H1 (cell line): ENCODE results near the gene TK2. TPM values are rescaled to one million over a fixed set of nuclear protein-coding genes. Genes with fewer than 3 reads are reported as not detected.

ENCODE experiments used
- CTCF ChIA-PET: fragments of 300-600 bp; sonication (Branson Sonifier 250); formaldehyde crosslinking; loops from one replicate; lab custom pipeline; 2021; ENCODE audit not compliant: partially characterized antibody; lab: Charles Lee
- POLR2A ChIA-PET: fragments of 300-600 bp; sonication (Branson Sonifier 250); formaldehyde crosslinking; loops from one replicate; lab custom pipeline; 2021; ENCODE audit warnings: inconsistent platforms; ENCODE audit not compliant: partially characterized antibody; lab: Charles Lee
- DNase-seq, 2 experiments: peaks; one replicate each; pipeline versions ENCODE4 v3.0.0 to v3.0.0-alpha.2; 2010 to 2022; ENCODE audit warnings: low spot score in 2 of 2, low read depth in 1 of 2, mixed read lengths in 1 of 2
- FAIRE-seq: peaks from 2 replicates; lab custom pipeline; 2011; peaks lifted over from hg19 to GRCh38; lab: Jason Lieb, UNC
- H2AFZ ChIP-seq: 2 replicates; pipeline ENCODE4 v1.8.1; 2012; ENCODE audit warnings: low read length, inconsistent platforms
- H2AK5ac ChIP-seq: 2 replicates; pipeline ENCODE4 v1.6.1; 2013; ENCODE audit warnings: low read depth, low read length
- H2BK120ac ChIP-seq: replicated peaks from 2 replicates; pipeline ENCODE3; 2013; ENCODE audit warnings: low read depth, low read length, inconsistent platforms
- H2BK12ac ChIP-seq: 2 replicates; pipeline ENCODE4 v1.6.1; 2013; ENCODE audit warnings: low read depth, low read length
- H2BK15ac ChIP-seq: 2 replicates; pipeline ENCODE4 v1.6.1; 2013; ENCODE audit warnings: low read length
- H2BK20ac ChIP-seq: 2 replicates; pipeline ENCODE4 v1.6.1; 2013; ENCODE audit warnings: low read length
- H2BK5ac ChIP-seq: 2 replicates; pipeline ENCODE4 v1.6.1; 2013; ENCODE audit warnings: low read depth, low read length
- H3K14ac ChIP-seq: 2 replicates; pipeline ENCODE4 v1.6.1; 2013; ENCODE audit warnings: inconsistent platforms; ENCODE audit not compliant: insufficient read length
- H3K18ac ChIP-seq: 2 replicates; pipeline ENCODE4 v1.6.1; 2013; ENCODE audit warnings: low read length; ENCODE audit errors: extremely low read depth
- H3K23ac ChIP-seq: 2 replicates; pipeline ENCODE4 v1.6.1; 2013; ENCODE audit warnings: inconsistent platforms; ENCODE audit not compliant: insufficient read length
- H3K23me2 ChIP-seq: 2 replicates; pipeline ENCODE4 v1.6.1; 2013; ENCODE audit warnings: low read depth, low read length
- H3K27ac ChIP-seq: 2 replicates; pipeline ENCODE4 v1.6.1; 2011; ENCODE audit warnings: low read depth, low read length, inconsistent platforms
- H3K27me3 ChIP-seq, 4 experiments: replicated peaks in 1 of 4; 1 replicate in 1 of 4; 2 replicates in 3 of 4; pipeline versions ENCODE4 v1.6.1 to v1.8.1; 2011 to 2013; ENCODE audit warnings: low read length in 3 of 4, mild to moderate bottlenecking in 3 of 4, inconsistent platforms in 2 of 4, mixed read lengths in 2 of 4, moderate library complexity in 1 of 4; ENCODE audit not compliant: control insufficient read depth in 3 of 4, insufficient read depth in 3 of 4; ENCODE audit errors: extremely low read depth in 1 of 4
- H3K36me3 ChIP-seq, 4 experiments: 2 replicates each; pipeline versions ENCODE4 v1.6.1 to v1.8.1; 2011 to 2013; ENCODE audit warnings: mild to moderate bottlenecking in 4 of 4, low read length in 3 of 4, moderate library complexity in 2 of 4, control low read depth in 1 of 4, inconsistent platforms in 1 of 4; ENCODE audit not compliant: insufficient read depth in 4 of 4, control insufficient read depth in 2 of 4
- H3K4ac ChIP-seq: replicated peaks from 2 replicates; pipeline ENCODE3; 2013; ENCODE audit warnings: low read length, low read depth, mixed read lengths, inconsistent platforms; ENCODE audit not compliant: insufficient read length
- H3K4me1 ChIP-seq, 4 experiments: replicated peaks in 1 of 4; 1 replicate in 1 of 4; 2 replicates in 3 of 4; pipeline versions ENCODE4 v1.6.1 to v1.8.1; 2011 to 2013; ENCODE audit warnings: low read length in 3 of 4, inconsistent platforms in 2 of 4, mixed read lengths in 1 of 4; ENCODE audit not compliant: insufficient read depth in 4 of 4, control insufficient read depth in 3 of 4
- H3K4me2 ChIP-seq, 2 experiments: 2 replicates each; pipeline versions ENCODE4 v1.6.1 to v1.8.1; 2011 to 2013; ENCODE audit warnings: low read depth in 2 of 2, low read length in 2 of 2, control low read depth in 1 of 2, inconsistent platforms in 1 of 2, mild to moderate bottlenecking in 1 of 2; ENCODE audit not compliant: insufficient read depth in 1 of 2
- H3K4me3 ChIP-seq, 4 experiments: fragments of 200-600, 300-600 bp in 1 of 4; sonication (generic), shearing (Covaris generic), sonication (Bioruptor Twin) in 1 of 4; 2 replicates each; pipeline versions ENCODE4 v1.5.1 to v1.8.1; 2011 to 2016; ENCODE audit warnings: low read length in 4 of 4, low read depth in 3 of 4, control low read depth in 2 of 4, inconsistent platforms in 2 of 4, mild to moderate bottlenecking in 2 of 4, mixed read lengths in 1 of 4, moderate library complexity in 1 of 4; ENCODE audit not compliant: insufficient read depth in 2 of 4; ENCODE audit errors: extremely low read depth in 1 of 4
- H3K56ac ChIP-seq: replicated peaks from 2 replicates; pipeline ENCODE3; 2013; ENCODE audit warnings: low read depth, mild to moderate bottlenecking, mixed read lengths, low read length, inconsistent platforms; ENCODE audit not compliant: insufficient read length
- H3K79me1 ChIP-seq: 2 replicates; pipeline ENCODE4 v1.6.1; 2013; ENCODE audit warnings: low read depth, low read length, control low read depth
- H3K79me2 ChIP-seq, 2 experiments: 2 replicates each; pipeline versions ENCODE4 v1.6.1 to v1.8.1; 2012 to 2013; ENCODE audit warnings: low read length in 2 of 2, mild to moderate bottlenecking in 2 of 2, inconsistent platforms in 1 of 2; ENCODE audit not compliant: insufficient read depth in 2 of 2, control insufficient read depth in 1 of 2
- H3K9ac ChIP-seq, 4 experiments: replicated peaks in 1 of 4; 1 replicate in 1 of 4; 2 replicates in 3 of 4; pipeline versions ENCODE4 v1.6.1 to v1.8.1; 2011 to 2013; ENCODE audit warnings: low read depth in 3 of 4, low read length in 3 of 4, control low read depth in 2 of 4, mild to moderate bottlenecking in 2 of 4, moderate library complexity in 2 of 4, inconsistent platforms in 1 of 4; ENCODE audit errors: extremely low read depth in 1 of 4
- H3K9me3 ChIP-seq, 2 experiments: 2 replicates each; pipeline versions ENCODE4 v1.6.1 to v1.8.1; 2012 to 2013; ENCODE audit warnings: mild to moderate bottlenecking in 2 of 2, moderate library complexity in 2 of 2, control low read depth in 1 of 2, inconsistent platforms in 1 of 2, low read depth in 1 of 2, low read length in 1 of 2, mixed read lengths in 1 of 2; ENCODE audit not compliant: insufficient read depth in 2 of 2
- H4K20me1 ChIP-seq, 2 experiments: replicated peaks in 1 of 2; 2 replicates each; pipeline versions ENCODE3 to v1.8.1; 2011 to 2013; ENCODE audit warnings: inconsistent platforms in 2 of 2, low read length in 2 of 2, mild to moderate bottlenecking in 1 of 2; ENCODE audit not compliant: insufficient read depth in 2 of 2, control insufficient read depth in 1 of 2
- H4K5ac ChIP-seq: 2 replicates; pipeline ENCODE4 v1.6.1; 2013; ENCODE audit warnings: low read length, low read depth, mixed read lengths, inconsistent platforms; ENCODE audit not compliant: insufficient read length
- H4K8ac ChIP-seq: 2 replicates; pipeline ENCODE4 v1.8.0; 2013; ENCODE audit warnings: mild to moderate bottlenecking, moderate library complexity, low read length, inconsistent platforms; ENCODE audit not compliant: insufficient read depth; ENCODE audit errors: extremely low read depth
- H4K91ac ChIP-seq: replicated peaks from 2 replicates; pipeline ENCODE3; 2013; ENCODE audit warnings: low read length, mixed read lengths, inconsistent platforms; ENCODE audit not compliant: insufficient read length
- ATF3 ChIP-seq: IDR thresholded peaks from 2 replicates; pipeline ENCODE4 v1.6.1; 2011; ENCODE audit warnings: low read depth, mild to moderate bottlenecking, low read length; ENCODE audit not compliant: insufficient read depth
- BRCA1 ChIP-seq: IDR thresholded peaks from 2 replicates; pipeline ENCODE4 v1.6.1; 2012; ENCODE audit warnings: low read depth, low read length, improper control_type of control experiment
- CHD1 ChIP-seq: IDR thresholded peaks from 2 replicates; pipeline ENCODE4 v1.6.1; 2012; ENCODE audit warnings: low read depth, low read length, improper control_type of control experiment
- JUN ChIP-seq: IDR thresholded peaks from 2 replicates; pipeline ENCODE4 v1.6.1; 2011; ENCODE audit warnings: low read depth, mild to moderate bottlenecking, improper control_type of control experiment, low read length
- KDM1A ChIP-seq: fragments of 200-600, 300-600 bp; sonication (generic); IDR thresholded peaks from 2 replicates; pipeline ENCODE4 v1.7.1; 2016; ENCODE audit warnings: mild to moderate bottlenecking, low read length, borderline replicate concordance
- KDM5A ChIP-seq: fragments of 200-600 bp; IDR thresholded peaks from 2 replicates; pipeline ENCODE4 v1.7.1; 2012; ENCODE audit warnings: mild to moderate bottlenecking, low read length, inconsistent platforms, mixed read lengths
- POU5F1 ChIP-seq: IDR thresholded peaks from 2 replicates; pipeline ENCODE4 v1.6.1; 2011; ENCODE audit warnings: low read depth, mild to moderate bottlenecking, low read length, moderate library complexity
- RFX5 ChIP-seq: IDR thresholded peaks from 2 replicates; pipeline ENCODE4 v1.6.1; 2011; ENCODE audit warnings: low read depth, low read length, improper control_type of control experiment, borderline replicate concordance
- RXRA ChIP-seq: IDR thresholded peaks from 2 replicates; pipeline ENCODE4 v1.6.1; 2011; ENCODE audit warnings: low read depth, mild to moderate bottlenecking, low read length, moderate library complexity; ENCODE audit not compliant: insufficient read depth
- SAP30 ChIP-seq: fragments of 300-600 bp; sonication (generic); IDR thresholded peaks from 2 replicates; pipeline ENCODE4 v1.7.1; 2012; ENCODE audit warnings: low read length, moderate library complexity, mild to moderate bottlenecking, inconsistent platforms; ENCODE audit not compliant: insufficient read depth, insufficient replicate concordance
- SIN3A ChIP-seq, 2 experiments: IDR thresholded peaks in 1 of 2; conservative IDR thresholded peaks in 1 of 2; 2 replicates each; pipeline ENCODE4 v1.6.1; 2011 to 2012; ENCODE audit warnings: low read length in 2 of 2, improper control_type of control experiment in 1 of 2, low read depth in 1 of 2, mild to moderate bottlenecking in 1 of 2
- TCF12 ChIP-seq: IDR thresholded peaks from 2 replicates; pipeline ENCODE4 v1.6.1; 2011; ENCODE audit warnings: low read depth, mild to moderate bottlenecking, low read length
- TEAD4 ChIP-seq: IDR thresholded peaks from 2 replicates; pipeline ENCODE4 v1.6.1; 2012; ENCODE audit warnings: low read depth, low read length, inconsistent platforms, mixed read lengths
- WGBS, 2 experiments: shearing (Covaris generic) in 1 of 2; methylation state at CpG; one replicate each; pipeline versions ENCODE4 v1.1.6 to v1.1.7; 2013 to 2015; ENCODE audit warnings: low lambda C conversion rate in 2 of 2, mixed read lengths in 2 of 2, inconsistent platforms in 1 of 2, low coverage in 1 of 2, missing lambda C conversion rate in 1 of 2; ENCODE audit not compliant: insufficient replicate concordance in 2 of 2, insufficient coverage in 1 of 2, insufficient read length in 1 of 2; ENCODE audit errors: extremely low coverage in 1 of 2, missing lambda C conversion rate in 1 of 2; 5-methylcytosine and 5-hydroxymethylcytosine counted together
- polyA plus RNA-seq, 7 experiments: library from polyadenylated mRNA; depleted of rRNA in 3 of 7; stranded (reverse) in 5 of 7; unstranded in 2 of 7; fragments of >200 nt in 5 of 7; fragments of 200-250 nt in 2 of 7; gene quantifications; 1 replicate in 5 of 7; 2 replicates in 1 of 7; 4 replicates in 1 of 7; pipeline versions ENCODE4 v1.2.1 to v1.2.3, GENCODE V29; 2011 to 2013; ENCODE audit warnings: missing spikeins in 2 of 7, mixed read lengths in 2 of 7
- total RNA-seq: library from RNA; stranded (reverse); fragmentation: NEBNext Ultra II Directional; extraction: Animal tissue kit (Norgen Biotek cat#: 25700); gene quantifications from 2 replicates; pipeline ENCODE4 v1.2.1, GENCODE V29; 2021

Gene TK2
- total and polyA plus RNA-seq, 2 of the 8 experiments (the other 6 are each of a cell fraction or from before 2014, with no cell fraction given) = 2.7 to 3.6 TPM

GRCh38 chr16:66524601-66525164, 25.2 kb downstream of the TK2 start:
- Histone ChIP-seq H2BK120ac (no peak overlapping the region), H2BK5ac (no peak overlapping the region), H3K56ac (no peak overlapping the region), H3K18ac (no peak overlapping the region), H3K9me3 (no peaks in the 10 kb centered on the region), H4K91ac (no peak overlapping the region), H2AFZ (no peak overlapping the region), H3K4me1 (no peaks in the 10 kb centered on the region), H3K4me3 (no peak overlapping the region), H3K27ac (no peak overlapping the region), H3K9ac (no peak overlapping the region), H3K4me2 (no peak overlapping the region), H2BK15ac (no peak overlapping the region), H4K20me1 (no peaks in the 10 kb centered on the region), H3K79me2 (no peaks in the 10 kb centered on the region), H2BK12ac (no peak overlapping the region), H3K4ac (no peak overlapping the region), H4K5ac (no peak overlapping the region), H2BK20ac (no peak overlapping the region), H3K23ac (no peak overlapping the region), H2AK5ac (no peak overlapping the region), H4K8ac (no peak overlapping the region), H3K14ac (no peak overlapping the region), H3K27me3 (no peaks in the 10 kb centered on the region), H3K79me1 (no peaks in the 10 kb centered on the region), H3K36me3 (no peaks in the 10 kb centered on the region), H3K23me2 (no peaks in the 10 kb centered on the region)
- CTCF ChIA-PET = interaction anchor here (0.7 to 3.2 kb wide), 6 partner anchors 8 to 169 kb away, joined by 3 to 8 read pairs (median 4); partner anchors contain the start of gene CKLF
- POLR2A ChIA-PET = interaction anchor here (0.5 to 1.4 kb wide), 2 partner anchors 12 to 18 kb away, joined by 3 to 4 read pairs; no protein-coding TSS in a partner anchor
- no peak for DNase-seq
- FAIRE-seq = no peak
- WGBS, 2 experiments = 87% methylated on average over 6 of the region's 6 CpGs; no CpG with 5 or more reads in 1 of the 2 experiments
- TF ChIP-seq SIN3A (conservative IDR thresholded peaks at IDR 0.05 in 1 of 2, IDR thresholded peaks at IDR 0.05 in 1 of 2; ENCODE audit: low read depth in 1 of 2, low read length in 2 of 2) (no peak), POU5F1 (no peak), ATF3 (no peak), KDM1A (no peak), TEAD4 (no peak), KDM5A (no peak), JUN (no peak), TCF12 (no peak), RXRA (no peak), SAP30 (no peak), CHD1 (no peak), BRCA1 (no peak), RFX5 (no peak)
